ENCODE results near the gene TMED9.

DNA sequence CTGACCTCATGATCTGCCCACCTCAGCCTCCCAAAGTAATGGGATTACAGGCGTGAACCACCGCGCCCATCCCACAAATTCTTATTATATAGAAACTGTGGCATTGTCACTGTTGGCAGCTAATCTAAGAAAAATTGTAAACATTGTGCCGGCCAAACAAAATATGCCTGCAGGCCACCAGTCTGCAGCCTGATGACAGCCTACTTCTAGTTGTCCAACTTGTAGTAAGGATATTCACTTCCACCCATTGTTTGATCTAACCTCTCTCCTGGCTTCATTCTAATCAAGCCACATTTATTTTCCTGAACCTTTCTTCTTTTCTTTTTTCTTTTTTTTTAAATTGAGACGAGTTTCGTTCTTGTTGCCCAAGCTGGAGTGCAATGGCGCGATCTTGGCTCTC, 13.7 kb upstream of the TMED9 start:
- no peak for TF ChIP-seq POLR2A (IDR thresholded peaks at IDR 0.05)
- TF ChIP-seq CTCF (IDR thresholded peaks at IDR 0.05) = no peak
